Thoracic aorta (tissue), 2 donors: ENCODE data around the gene ATXN10. TPM values are rescaled to one million over a fixed set of nuclear protein-coding genes. Genes with fewer than 3 reads are reported as not detected.

Experiments
- ATAC-seq: fragments of 150-250 bp; one replicate; pipeline ENCODE4 v1.8.0; 2017; ENCODE audit warnings: low read depth; ENCODE audit not compliant: insufficient number of reproducible peaks, low FRiP score
- DNase-seq: peaks from one replicate; pipeline ENCODE4 v3.0.0-alpha.2; 2020; ENCODE audit warnings: low spot score
- H3K27ac ChIP-seq, 2 donors: fragments of 200-600 bp; sonication (generic); 1 replicate in 1 of 2; 2 replicates in 1 of 2; pipeline ENCODE4 v1.5.1; 2016; ENCODE audit warnings: mild to moderate bottlenecking in 2 of 2, moderate library complexity in 2 of 2
- H3K27me3 ChIP-seq: fragments of 200-600 bp; sonication (generic); replicated peaks from 2 replicates; pipeline ENCODE4 v1.6.0; 2016; ENCODE audit warnings: mild to moderate bottlenecking; ENCODE audit not compliant: insufficient read depth
- H3K36me3 ChIP-seq: fragments of 200-600 bp; sonication (generic); one replicate; pipeline ENCODE4 v1.5.1; 2016
- H3K4me1 ChIP-seq, 2 donors: fragments of 200-600 bp; sonication (generic); 1 replicate in 1 of 2; 2 replicates in 1 of 2; pipeline versions ENCODE4 v1.5.1 to v1.6.0; 2016; ENCODE audit warnings: low read depth in 2 of 2, mild to moderate bottlenecking in 1 of 2; ENCODE audit not compliant: control insufficient read depth in 1 of 2
- H3K4me3 ChIP-seq: fragments of 200-600 bp; sonication (generic); 2 replicates; pipeline ENCODE4 v1.5.1; 2016; ENCODE audit warnings: mild to moderate bottlenecking
- H3K9me3 ChIP-seq: fragments of 200-600 bp; sonication (generic); 2 replicates; pipeline ENCODE4 v1.5.1; 2016
- CTCF ChIP-seq: fragments of 200-600 bp; sonication (generic); IDR thresholded peaks from one replicate; pipeline ENCODE4 v1.5.1; 2019; ENCODE audit warnings: antibody characterized with exemption
- total RNA-seq, 2 donors: library from RNA; depleted of rRNA; stranded (reverse); fragments of >200 nt; gene quantifications; one replicate each; pipeline versions ENCODE4 v1.1.0 to v1.2.3, GENCODE V29; 2016

ATXN10 gene
- total RNA-seq, 2 donors from 2014 or later: 52.9 to 164 TPM

GRCh38 chr22:45887202-45888131, 215.8 kb downstream of the ATXN10 start:
- H3K4me1 ChIP-seq: no peaks in the 10 kb centered on the region
- no peak overlapping the region for H3K27ac ChIP-seq
- TF ChIP-seq CTCF: no peak
- H3K27me3 ChIP-seq: no peaks in the 10 kb centered on the region
- DNase-seq (no peak), ATAC-seq (no peak)
- no peaks in the 10 kb centered on the region for H3K9me3 ChIP-seq
- no peak overlapping the region for H3K4me3 ChIP-seq
- no peaks in the 10 kb centered on the region for H3K36me3 ChIP-seq

- TF ChIP-seq CTCF: no peak
- no peak overlapping the region for H3K27ac ChIP-seq
- no peaks in the 10 kb centered on the region for H3K4me1 ChIP-seq
- no peaks in the 10 kb centered on the region for H3K9me3 ChIP-seq
- H3K36me3 ChIP-seq: no peaks in the 10 kb centered on the region
- DNase-seq (no peak), ATAC-seq (no peak)
- H3K27me3 ChIP-seq: no peaks in the 10 kb centered on the region
- H3K4me3 ChIP-seq: no peak overlapping the region
These were observed 216.8 kb downstream of the ATXN10 start for GRCh38 chr22:45888221-45889092.

DNA sequence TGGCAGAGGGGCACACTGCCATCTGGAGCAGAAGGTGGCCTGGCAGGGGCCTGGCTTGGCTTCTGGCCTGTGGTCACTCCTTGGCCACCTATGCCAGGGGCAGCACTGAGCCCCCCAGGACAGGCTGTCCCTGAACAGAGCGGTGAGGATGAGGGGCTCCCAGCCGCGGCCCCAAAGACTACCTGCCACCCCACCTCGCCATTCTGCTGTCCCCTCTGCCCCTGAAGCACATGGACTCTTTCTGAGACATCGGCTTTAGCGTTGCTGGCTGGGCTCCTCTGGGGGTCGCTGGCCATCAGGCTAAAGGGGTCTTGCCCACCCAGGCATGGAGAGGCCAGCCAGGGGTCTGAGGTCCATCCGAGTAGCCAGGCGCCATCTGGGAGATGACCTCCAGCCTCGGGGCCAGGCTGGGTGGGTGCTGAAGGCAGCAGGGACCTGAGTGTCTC, 217.5 kb downstream of the ATXN10 start:
- ATAC-seq (no peak), DNase-seq (no peak)
- H3K27me3 ChIP-seq: no peaks in the 10 kb centered on the region
- no peak overlapping the region for H3K4me3 ChIP-seq
- no peaks in the 10 kb centered on the region for H3K36me3 ChIP-seq
- H3K9me3 ChIP-seq: no peaks in the 10 kb centered on the region
- TF ChIP-seq CTCF: no peak
- no peaks in the 10 kb centered on the region for H3K4me1 ChIP-seq
- no peak overlapping the region for H3K27ac ChIP-seq

DNA sequence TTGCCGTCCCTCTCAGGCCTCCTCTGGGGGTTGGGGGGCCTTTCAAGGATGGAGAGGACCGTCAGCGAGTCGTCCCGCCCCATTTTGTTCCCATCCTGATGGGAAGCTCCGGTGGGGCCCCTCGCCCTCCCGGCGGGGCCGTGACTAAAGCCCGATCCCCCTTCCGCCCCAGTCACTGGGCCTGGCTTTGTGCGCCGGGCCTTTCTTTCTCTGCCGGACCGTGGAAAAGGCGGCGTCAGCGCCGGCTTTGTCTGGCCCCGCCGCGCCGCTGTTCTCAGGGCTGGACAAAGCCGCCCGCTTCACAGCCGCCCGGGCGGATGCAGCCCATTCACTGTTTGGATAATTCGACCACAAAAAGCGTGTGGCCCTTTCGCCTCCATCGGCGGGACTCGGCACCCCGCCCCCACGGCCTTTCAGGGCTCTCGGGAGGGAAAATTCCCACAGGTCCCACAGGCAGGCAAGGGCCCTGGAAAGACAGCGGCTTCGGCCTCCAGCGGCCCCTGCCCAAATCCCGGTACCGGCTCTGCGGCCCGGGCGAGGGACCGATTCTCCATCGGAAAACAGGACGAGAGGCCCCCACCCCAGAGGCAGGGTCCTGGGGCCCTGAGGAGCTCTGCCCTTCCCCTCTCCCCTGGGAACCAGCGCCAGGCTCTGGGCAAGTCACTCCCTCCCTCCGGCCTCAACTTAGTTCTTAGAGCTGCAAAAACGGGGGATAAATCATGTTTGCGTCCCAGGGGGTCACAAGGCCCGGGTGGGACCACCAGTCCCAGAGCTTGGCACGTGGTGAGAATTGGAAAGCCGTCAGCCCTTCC, 218.1 kb downstream of the ATXN10 start:
- DNase-seq: no peak
- no peak for ATAC-seq
- peak overlapping the region; percentile 23 for H3K4me3 ChIP-seq
- H3K27me3 ChIP-seq: no peaks in the 10 kb centered on the region
- no peaks in the 10 kb centered on the region for H3K36me3 ChIP-seq
- TF ChIP-seq CTCF: no peak
- H3K27ac ChIP-seq: no peak overlapping the region
- no peaks in the 10 kb centered on the region for H3K4me1 ChIP-seq
- no peaks in the 10 kb centered on the region for H3K9me3 ChIP-seq
